HCT116 (cell line): ENCODE measurements around the gene CFAP410. TPM values are rescaled to one million over a fixed set of nuclear protein-coding genes. Genes with fewer than 3 reads are reported as not detected.

Source experiments
- ATAC-seq: fragments of 200-7000 bp; cut with Tn5 transposase; 2 replicates; pipeline ENCODE4 v1.9.1; 2020; ENCODE audit warnings: mild to moderate bottlenecking, moderate library complexity
- BruUV-seq: library from RNA; stranded (reverse); fragments of 400-500 nt; replicated peaks from 2 replicates; lab custom pipeline; 2021; lab: Mats Ljungman, UMichigan
- CTCF ChIA-PET: fragments of 300-600 bp; sonication (Branson Sonifier 250); formaldehyde crosslinking; loops from one replicate; lab custom pipeline; 2021; ENCODE audit warnings: antibody characterized with exemption; lab: Charles Lee
- POLR2A ChIA-PET: fragments of 300-600, 350-600 bp; sonication (Branson Sonifier 250); formaldehyde crosslinking; loops from one replicate; lab custom pipeline; 2021; ENCODE audit warnings: antibody characterized with exemption; lab: Charles Lee
- RAD21 ChIA-PET, 2 experiments: fragments of 300-600 bp; sonication (Branson Sonifier 250); formaldehyde crosslinking; loops; one replicate each; lab custom pipeline; 2023; ENCODE audit warnings: low total read pairs in 2 of 2; ENCODE audit not compliant: uncharacterized antibody in 2 of 2, unreplicated experiment in 2 of 2, low non-redundant PET in 1 of 2; lab: Charles Lee
- DNase-seq: peaks from one replicate; pipeline ENCODE4 v3.0.0-alpha.2; 2010; ENCODE audit warnings: low read depth, low spot score
- H2AFZ ChIP-seq: fragments of 200-600 bp; shearing (Covaris generic), sonication (generic); 2 replicates; pipeline ENCODE4 v1.6.1; 2017; ENCODE audit warnings: low read depth, mixed run types, mixed read lengths, antibody characterized with exemption, low read length; ENCODE audit not compliant: poor library complexity, severe bottlenecking
- H3K27ac ChIP-seq: 2 replicates; pipeline ENCODE4 v1.5.1; 2012; ENCODE audit warnings: low read depth, low read length
- H3K27me3 ChIP-seq: fragments of 200-600 bp; sonication (generic); 2 replicates; pipeline ENCODE4 v1.6.1; 2016; ENCODE audit warnings: mixed run types, low read length, mixed read lengths; ENCODE audit not compliant: insufficient read depth
- H3K36me3 ChIP-seq, 2 experiments: fragments of 200-500 bp in 1 of 2; fragments of 200-600 bp in 1 of 2; sonication (Bioruptor generic) in 1 of 2; sonication (generic) in 1 of 2; 2 replicates each; pipeline versions ENCODE4 v1.5.1 to v1.6.1; 2014 to 2016; ENCODE audit warnings: low read length in 2 of 2, inconsistent platforms in 1 of 2, mixed read lengths in 1 of 2, mixed run types in 1 of 2; ENCODE audit not compliant: insufficient read depth in 2 of 2, control insufficient read depth in 1 of 2
- H3K4me1 ChIP-seq, 2 experiments: fragments of 200-600 bp in 1 of 2; sonication (generic) in 1 of 2; 2 replicates each; pipeline versions ENCODE4 v1.5.1 to v1.6.1; 2012 to 2017; ENCODE audit warnings: low read length in 2 of 2, inconsistent platforms in 1 of 2, mild to moderate bottlenecking in 1 of 2, mixed read lengths in 1 of 2, mixed run types in 1 of 2, moderate library complexity in 1 of 2; ENCODE audit not compliant: insufficient read depth in 2 of 2, control insufficient read depth in 1 of 2
- H3K4me2 ChIP-seq: fragments of 200-600 bp; sonication (generic); 2 replicates; pipeline ENCODE4 v1.6.1; 2017; ENCODE audit warnings: mixed run types, low read length, mixed read lengths
- H3K4me3 ChIP-seq, 2 experiments: fragments of 200-600 bp in 1 of 2; sonication (generic) in 1 of 2; replicated peaks in 1 of 2; 2 replicates each; pipeline ENCODE4 v1.5.1; 2011 to 2016; ENCODE audit warnings: low read length in 2 of 2, control low read depth in 1 of 2, low read depth in 1 of 2, mild to moderate bottlenecking in 1 of 2, mixed read lengths in 1 of 2, mixed run types in 1 of 2
- H3K79me2 ChIP-seq: fragments of 200-600 bp; sonication (generic); 2 replicates; pipeline ENCODE4 v1.6.1; 2017; ENCODE audit warnings: mild to moderate bottlenecking, mixed run types, low read length, moderate library complexity, mixed read lengths; ENCODE audit not compliant: insufficient read depth
- H3K9ac ChIP-seq: fragments of 200-600 bp; sonication (generic); 2 replicates; pipeline ENCODE4 v1.6.1; 2016; ENCODE audit warnings: low read length, mixed read lengths
- H3K9me2 ChIP-seq: fragments of 200-600 bp; sonication (generic), shearing (Covaris generic); 2 replicates; pipeline ENCODE4 v1.6.1; 2017; ENCODE audit warnings: mixed run types, mild to moderate bottlenecking, moderate library complexity; ENCODE audit not compliant: insufficient read depth
- H3K9me3 ChIP-seq, 2 experiments: fragments of 200-500 bp in 1 of 2; fragments of 200-600 bp in 1 of 2; sonication (Bioruptor generic) in 1 of 2; sonication (generic) in 1 of 2; 2 replicates each; pipeline ENCODE4 v1.6.1; 2014 to 2017; ENCODE audit warnings: low read length in 2 of 2, mixed read lengths in 2 of 2, inconsistent platforms in 1 of 2, low read depth in 1 of 2, mild to moderate bottlenecking in 1 of 2, mixed run types in 1 of 2, moderate library complexity in 1 of 2; ENCODE audit not compliant: control insufficient read depth in 1 of 2, insufficient read depth in 1 of 2
- H4K20me1 ChIP-seq: fragments of 200-600 bp; sonication (generic), shearing (Covaris generic); 2 replicates; pipeline ENCODE4 v1.6.1; 2017; ENCODE audit warnings: mixed run types, mild to moderate bottlenecking, moderate library complexity; ENCODE audit not compliant: insufficient read depth
- EGR1 ChIP-seq: IDR thresholded peaks from 2 replicates; pipeline ENCODE4 v1.6.1; 2012; ENCODE audit warnings: low read depth
- POLR2A ChIP-seq: IDR thresholded peaks from 2 replicates; pipeline ENCODE4 v1.7.0; 2011; ENCODE audit warnings: borderline replicate concordance; ENCODE audit not compliant: insufficient read depth, insufficient read length; ENCODE audit errors: extremely low read depth
- POLR2AphosphoS5 ChIP-seq: IDR thresholded peaks from 2 replicates; pipeline ENCODE4 v1.6.1; 2011; ENCODE audit warnings: mild to moderate bottlenecking, low read depth, low read length, moderate library complexity
- SIN3A ChIP-seq: IDR thresholded peaks from 2 replicates; pipeline ENCODE4 v1.6.1; 2012; ENCODE audit warnings: low read depth
- TCF7L2 ChIP-seq: IDR thresholded peaks from 2 replicates; pipeline ENCODE4 v1.7.0; 2011; ENCODE audit warnings: borderline replicate concordance, inconsistent platforms; ENCODE audit not compliant: insufficient read depth, insufficient read length; ENCODE audit errors: extremely low read depth
- intact Hi-C: fragments of 100-400 bp; cut with micrococcal nuclease; formaldehyde crosslinking; loops from 2 replicates; pipeline ENCODE4 v1.10.0; 2022
- total RNA-seq: library from RNA; stranded (reverse); gene quantifications from one replicate; pipeline ENCODE4 v1.2.1, GENCODE V29; 2021; ENCODE audit not compliant: unreplicated experiment
- TF ChIP-seq, protein P1 (sequence below), 3 experiments: fragments of 200-600 bp in 1 of 3; sonication (generic) in 1 of 3; IDR thresholded peaks in 2 of 3; conservative IDR thresholded peaks in 1 of 3; 2 replicates each; pipeline ENCODE4 v1.5.1; 2012 to 2017; ENCODE audit warnings: low read depth in 2 of 3, low read length in 2 of 3, antibody characterized with exemption in 1 of 3, borderline replicate concordance in 1 of 3, control low read depth in 1 of 3, mild to moderate bottlenecking in 1 of 3, mixed read lengths in 1 of 3, mixed run types in 1 of 3, moderate library complexity in 1 of 3; ENCODE audit not compliant: insufficient read depth in 1 of 3

CFAP410 gene
- total RNA-seq, 1 experiment from 2014 or later = 15.3 TPM

DNA sequence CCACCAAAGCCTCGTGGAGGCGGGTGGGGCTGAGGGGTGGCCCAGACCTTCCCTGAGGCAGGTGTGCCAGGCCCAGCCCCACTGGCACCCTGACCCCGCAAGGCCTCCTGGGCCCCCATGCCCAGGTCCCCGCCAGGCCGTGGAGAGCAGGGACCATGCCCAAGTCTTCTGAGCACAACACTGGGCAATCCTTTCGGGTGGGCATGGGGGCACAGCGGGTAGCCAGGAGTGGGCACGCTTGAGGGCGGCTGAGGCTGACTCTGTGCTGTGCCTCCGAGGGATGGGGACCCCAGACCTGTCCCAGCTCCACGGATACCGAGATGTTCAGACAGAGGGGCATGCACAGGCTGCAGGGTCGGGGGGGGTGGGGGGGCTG is 12.9 kb downstream of the CFAP410 start (continued):
- no peak for TF ChIP-seq SIN3A

DNA sequence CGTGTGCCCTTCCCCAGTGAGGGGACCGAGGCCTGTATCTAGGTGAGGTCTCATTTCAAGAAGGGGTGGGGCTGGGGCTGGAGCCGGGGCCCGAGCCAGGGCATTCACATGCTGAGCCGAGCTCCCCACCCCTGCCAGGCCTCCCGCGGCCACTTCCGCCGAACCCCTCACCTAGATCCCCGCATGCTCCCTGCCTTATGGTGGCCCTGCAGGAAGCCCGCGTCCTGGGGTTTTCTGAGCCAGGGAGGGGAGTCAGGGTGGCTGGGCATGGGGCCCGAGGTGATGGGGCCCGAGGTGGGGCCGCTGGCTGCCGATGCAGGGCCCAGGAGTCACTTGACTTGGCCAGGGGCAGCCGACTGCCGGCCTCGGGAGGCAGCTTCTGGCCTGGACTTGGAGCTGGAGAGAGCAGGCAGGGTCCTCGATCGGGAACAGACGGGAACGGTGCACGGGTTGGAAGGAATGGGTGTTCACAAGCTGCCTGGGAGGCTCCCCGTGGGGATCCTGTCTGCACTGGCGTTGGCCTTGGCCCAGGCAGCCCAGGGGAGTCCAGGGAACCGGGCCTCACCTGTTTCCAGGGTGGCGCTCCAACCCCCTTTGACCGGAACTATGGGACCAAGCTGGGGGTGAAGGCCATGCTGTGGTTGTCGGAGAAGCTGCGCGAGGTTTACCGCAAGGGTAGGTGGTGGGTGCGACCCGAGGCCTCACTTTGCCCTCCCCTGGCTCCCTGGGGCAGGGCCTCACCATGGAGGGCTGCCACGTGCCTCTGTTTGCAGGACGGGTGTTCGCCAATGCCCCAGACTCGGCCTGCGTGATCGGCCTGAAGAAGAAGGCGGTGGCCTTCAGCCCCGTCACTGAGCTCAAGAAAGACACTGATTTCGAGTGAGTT is 13.6 kb downstream of the CFAP410 start:
- H4K20me1 ChIP-seq = no peaks in the 10 kb centered on the region
- POLR2A ChIA-PET = interaction anchor here (0.6 kb wide), 1 partner anchor 13 kb away, joined by 5 read pairs; the partner anchor contains the start of gene CFAP410
- ATAC-seq = no peak
- no peak for TF ChIP-seq EGR1
- TF ChIP-seq, protein P1, sequence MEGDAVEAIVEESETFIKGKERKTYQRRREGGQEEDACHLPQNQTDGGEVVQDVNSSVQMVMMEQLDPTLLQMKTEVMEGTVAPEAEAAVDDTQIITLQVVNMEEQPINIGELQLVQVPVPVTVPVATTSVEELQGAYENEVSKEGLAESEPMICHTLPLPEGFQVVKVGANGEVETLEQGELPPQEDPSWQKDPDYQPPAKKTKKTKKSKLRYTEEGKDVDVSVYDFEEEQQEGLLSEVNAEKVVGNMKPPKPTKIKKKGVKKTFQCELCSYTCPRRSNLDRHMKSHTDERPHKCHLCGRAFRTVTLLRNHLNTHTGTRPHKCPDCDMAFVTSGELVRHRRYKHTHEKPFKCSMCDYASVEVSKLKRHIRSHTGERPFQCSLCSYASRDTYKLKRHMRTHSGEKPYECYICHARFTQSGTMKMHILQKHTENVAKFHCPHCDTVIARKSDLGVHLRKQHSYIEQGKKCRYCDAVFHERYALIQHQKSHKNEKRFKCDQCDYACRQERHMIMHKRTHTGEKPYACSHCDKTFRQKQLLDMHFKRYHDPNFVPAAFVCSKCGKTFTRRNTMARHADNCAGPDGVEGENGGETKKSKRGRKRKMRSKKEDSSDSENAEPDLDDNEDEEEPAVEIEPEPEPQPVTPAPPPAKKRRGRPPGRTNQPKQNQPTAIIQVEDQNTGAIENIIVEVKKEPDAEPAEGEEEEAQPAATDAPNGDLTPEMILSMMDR (IDR thresholded peaks at IDR 0.05 in 2 of 3, conservative IDR thresholded peaks at IDR 0.05 in 1 of 3; ENCODE audit: borderline replicate concordance in 1 of 3, insufficient read depth in 1 of 3, low read depth in 2 of 3, low read length in 2 of 3) = no peak
- no peak for TF ChIP-seq POLR2AphosphoS5
- TF ChIP-seq POLR2A = no peak
- no peak for TF ChIP-seq TCF7L2
- TF ChIP-seq, all 23 proteins: peak for 0
- H3K4me3 ChIP-seq = no peak overlapping the region
- H3K9ac ChIP-seq = no peak overlapping the region
- no peaks in the 10 kb centered on the region; a peak in 1 of 4 replicates for H3K36me3 ChIP-seq
- H3K79me2 ChIP-seq = no peaks in the 10 kb centered on the region
- H3K9me3 ChIP-seq = no peaks in the 10 kb centered on the region
- H3K27me3 ChIP-seq = no peaks in the 10 kb centered on the region
- no peaks in the 10 kb centered on the region for H3K9me2 ChIP-seq
- no peak for DNase-seq
- ChIA-PET CTCF (no interaction called here), RAD21 (no interaction called here)
- no TSS peak for BruUV-seq
- no peak overlapping the region for H3K4me2 ChIP-seq
- no peaks in the 10 kb centered on the region for H3K4me1 ChIP-seq
- intact Hi-C loops = no loop called here
- H3K27ac ChIP-seq = no peak overlapping the region
- H2AFZ ChIP-seq = no peak overlapping the region
